LoVo (cell line): Measurements from ENCODE around the gene CROCC2.

Experiments used
- DNase-seq: peaks from one replicate; pipeline ENCODE4 v3.0.0-alpha.2; 2016; ENCODE audit warnings: low spot score

Gene CROCC2

GRCh38 chr2:240906141-240906910 lies at the start of gene CROCC2:
TSS of gene CROCC2 (plus strand) at chr2:240906336. CDS start at chr2:240906514, 178 bp downstream.
- DNase-seq, result no peak

- no peak for DNase-seq
Measured at GRCh38 chr2:240857039-240858008, 48.8 kb upstream of the CROCC2 start.

GRCh38 chr2:240858321-240858720 lies 47.8 kb upstream of the CROCC2 start:
- DNase-seq, result no peak

GRCh38 chr2:240858871-240859270 lies 47.3 kb upstream of the CROCC2 start:
- DNase-seq, result no peak

GRCh38 chr2:240861547-240861946 lies 44.6 kb upstream of the CROCC2 start:
- DNase-seq, result no peak

GRCh38 chr2:240864475-240864874 lies 41.7 kb upstream of the CROCC2 start:
- no peak for DNase-seq

GRCh38 chr2:240865391-240865790 lies 40.7 kb upstream of the CROCC2 start:
- DNase-seq, result no peak

GRCh38 chr2:240868286-240869108 lies 37.6 kb upstream of the CROCC2 start, which contains the start of gene AGXT:
TSS of gene AGXT (plus strand) at chr2:240868824. CDS start at chr2:240868866, 42 bp downstream.
- DNase-seq, result peak; percentile 6

GRCh38 chr2:240869109-240869955 lies 36.8 kb upstream of the CROCC2 start:
- DNase-seq, result no peak

- no peak for DNase-seq
Measured at GRCh38 chr2:240869956-240870875, 35.9 kb upstream of the CROCC2 start.

- no peak for DNase-seq
Measured at GRCh38 chr2:240871071-240871958, 34.8 kb upstream of the CROCC2 start.

- no peak for DNase-seq
Measured at GRCh38 chr2:240872317-240873097, 33.6 kb upstream of the CROCC2 start.

GRCh38 chr2:240873098-240873788 lies 32.9 kb upstream of the CROCC2 start:
- DNase-seq, result no peak

- DNase-seq, result no peak
Measured at GRCh38 chr2:240873805-240874714, 32.1 kb upstream of the CROCC2 start.

- no peak for DNase-seq
Measured at GRCh38 chr2:240874715-240875227, 31.4 kb upstream of the CROCC2 start.
